Fibroblast of pulmonary artery (primary cell): ENCODE data around the gene SCN1A.

ENCODE experiments used
- DNase-seq: peaks from one replicate; pipeline ENCODE4 v3.0.0-alpha.2; 2010; ENCODE audit warnings: low read depth
- H3K4me3 ChIP-seq: replicated peaks from 2 replicates; pipeline ENCODE4 v1.5.1; 2011; ENCODE audit warnings: low read depth, mild to moderate bottlenecking, control low read depth, low read length, moderate library complexity
- TF ChIP-seq, protein P1 (sequence below): IDR thresholded peaks from 2 replicates; pipeline ENCODE4 v1.5.1; 2011; ENCODE audit warnings: mild to moderate bottlenecking, control low read depth, low read length, inconsistent platforms; ENCODE audit errors: missing control alignments

The SCN1A gene

GRCh38 chr2:166128156-166128505 lies 311 bp upstream of the SCN1A start:
- TF ChIP-seq, protein P1, sequence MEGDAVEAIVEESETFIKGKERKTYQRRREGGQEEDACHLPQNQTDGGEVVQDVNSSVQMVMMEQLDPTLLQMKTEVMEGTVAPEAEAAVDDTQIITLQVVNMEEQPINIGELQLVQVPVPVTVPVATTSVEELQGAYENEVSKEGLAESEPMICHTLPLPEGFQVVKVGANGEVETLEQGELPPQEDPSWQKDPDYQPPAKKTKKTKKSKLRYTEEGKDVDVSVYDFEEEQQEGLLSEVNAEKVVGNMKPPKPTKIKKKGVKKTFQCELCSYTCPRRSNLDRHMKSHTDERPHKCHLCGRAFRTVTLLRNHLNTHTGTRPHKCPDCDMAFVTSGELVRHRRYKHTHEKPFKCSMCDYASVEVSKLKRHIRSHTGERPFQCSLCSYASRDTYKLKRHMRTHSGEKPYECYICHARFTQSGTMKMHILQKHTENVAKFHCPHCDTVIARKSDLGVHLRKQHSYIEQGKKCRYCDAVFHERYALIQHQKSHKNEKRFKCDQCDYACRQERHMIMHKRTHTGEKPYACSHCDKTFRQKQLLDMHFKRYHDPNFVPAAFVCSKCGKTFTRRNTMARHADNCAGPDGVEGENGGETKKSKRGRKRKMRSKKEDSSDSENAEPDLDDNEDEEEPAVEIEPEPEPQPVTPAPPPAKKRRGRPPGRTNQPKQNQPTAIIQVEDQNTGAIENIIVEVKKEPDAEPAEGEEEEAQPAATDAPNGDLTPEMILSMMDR: no peak
- DNase-seq: no peak
- H3K4me3 ChIP-seq: no peak overlapping the region

- DNase-seq: peak; percentile 75
Observed at GRCh38 chr2:166126007-166126639, 1.7 kb downstream of the SCN1A start.

GRCh38 chr2:166125557-166125956 lies 2.3 kb downstream of the SCN1A start:
- TF ChIP-seq, protein P1: no peak
- no peak overlapping the region for H3K4me3 ChIP-seq
- DNase-seq: no peak

More at GRCh38 chr2:166126007-166126639, 1.7 kb downstream of the SCN1A start:
- no peak overlapping the region for H3K4me3 ChIP-seq
- TF ChIP-seq, protein P1: no peak

GRCh38 chr2:166118180-166118579 lies 9.6 kb downstream of the SCN1A start:
- TF ChIP-seq, protein P1: no peak
- no peak overlapping the region for H3K4me3 ChIP-seq

GRCh38 chr2:166117491-166117890 lies 10.3 kb downstream of the SCN1A start:
- no peak overlapping the region for H3K4me3 ChIP-seq
- no peak for DNase-seq

More at GRCh38 chr2:166118180-166118579, 9.6 kb downstream of the SCN1A start:
- DNase-seq: no peak

DNA sequence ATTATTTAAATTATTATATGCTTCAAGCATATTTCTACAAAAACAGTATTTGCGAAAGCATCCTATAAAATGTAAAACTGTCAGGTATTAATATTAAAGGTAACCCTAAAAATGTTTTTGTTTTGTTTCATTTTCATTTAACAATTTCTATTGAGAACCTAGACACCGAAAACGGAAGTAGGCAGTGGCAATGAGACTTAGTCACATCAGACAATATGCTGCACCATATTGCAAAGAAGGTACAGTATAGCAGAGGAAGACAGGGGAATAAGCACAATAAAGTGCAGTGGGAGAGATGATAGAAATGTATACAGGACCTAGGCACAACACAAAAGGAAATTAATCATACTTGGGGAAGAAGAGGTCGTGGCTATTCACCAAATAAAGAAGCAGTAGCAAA lies 12.2 kb downstream of the SCN1A start:
- H3K4me3 ChIP-seq: no peak overlapping the region
- no peak for DNase-seq
- TF ChIP-seq, protein P1: no peak

More at GRCh38 chr2:166117491-166117890, 10.3 kb downstream of the SCN1A start:
- TF ChIP-seq, protein P1: no peak

- no peak for DNase-seq
- TF ChIP-seq, protein P1: no peak
- no peak overlapping the region for H3K4me3 ChIP-seq
Observed at GRCh38 chr2:166112193-166112605, 15.6 kb downstream of the SCN1A start.
